GM12865 (cell line): Measurements from ENCODE around the gene ANGPTL4.
"Not testable (repeated sequence)": the region's sequence is repeated elsewhere in the genome, so short reads cannot be mapped to it uniquely, and the experiment has no call there.

Source experiments
- DNase-seq: peaks from one replicate; pipeline ENCODE4 v3.0.0; 2010; ENCODE audit warnings: low read depth
- H3K4me3 ChIP-seq: 2 replicates; pipeline ENCODE4 v1.5.1; 2011; ENCODE audit warnings: mild to moderate bottlenecking, low read depth, low read length, control low read depth
- CTCF ChIP-seq: IDR thresholded peaks from 2 replicates; pipeline ENCODE4 v1.5.1; 2011; ENCODE audit warnings: low read length, control low read depth, low read depth, inconsistent platforms; ENCODE audit not compliant: insufficient read depth; ENCODE audit errors: missing control alignments

ANGPTL4 gene

GRCh38 chr19:8336072-8336569 lies 27.8 kb upstream of the ANGPTL4 start:
- TF ChIP-seq CTCF = no peak
- DNase-seq = no peak
- H3K4me3 ChIP-seq = no peak overlapping the region

- H3K4me3 ChIP-seq = no peak overlapping the region
- no peak for TF ChIP-seq CTCF
- no peak for DNase-seq
These were observed 27.3 kb upstream of the ANGPTL4 start for GRCh38 chr19:8336660-8337059.

GRCh38 chr19:8337728-8338127 lies 26.2 kb upstream of the ANGPTL4 start:
- no peak overlapping the region for H3K4me3 ChIP-seq
- no peak for DNase-seq
- no peak for TF ChIP-seq CTCF

- no peak for TF ChIP-seq CTCF
- no peak for DNase-seq
- no peak overlapping the region for H3K4me3 ChIP-seq
These were observed 25.1 kb upstream of the ANGPTL4 start for GRCh38 chr19:8338835-8339234.

GRCh38 chr19:8340341-8341096 lies 23.4 kb upstream of the ANGPTL4 start:
- TF ChIP-seq CTCF = peak; percentile 11
- DNase-seq = no peak
- no peak overlapping the region for H3K4me3 ChIP-seq

GRCh38 chr19:8341504-8341903 lies 22.5 kb upstream of the ANGPTL4 start:
- not testable (repeated sequence) for H3K4me3 ChIP-seq, DNase-seq

- H3K4me3 ChIP-seq = no peak overlapping the region
- TF ChIP-seq CTCF = no peak
- no peak for DNase-seq
These were observed 21.7 kb upstream of the ANGPTL4 start for GRCh38 chr19:8342316-8342683.
